ENCODE measurements around the gene SCGN.

DNA sequence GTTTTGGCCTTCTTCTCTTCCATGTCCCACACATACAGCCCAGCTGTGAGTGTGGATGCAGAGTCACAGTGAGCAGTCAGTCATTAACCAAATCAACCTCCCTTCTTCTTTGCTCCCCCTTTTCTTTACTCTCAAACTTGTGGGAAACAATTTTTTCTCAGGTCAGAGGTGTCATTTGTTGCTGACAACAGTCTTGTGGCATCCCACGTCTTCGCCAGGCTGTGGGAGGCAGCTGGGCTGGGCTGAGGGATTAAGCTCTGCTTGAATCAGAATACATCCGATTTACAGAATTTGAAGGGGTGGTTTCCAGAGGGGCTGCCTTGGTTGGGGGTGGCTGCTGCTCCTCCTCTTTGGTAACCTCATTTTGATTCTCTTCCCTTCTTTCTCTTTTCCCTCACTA, 40.5 kb downstream of the SCGN start:
- TF ChIP-seq POLR2A (IDR thresholded peaks at IDR 0.05) (no peak), CTCF (IDR thresholded peaks at IDR 0.05) (no peak)
